Mesenchymal stem cell (in vitro differentiated cells and primary cell): ENCODE results near the gene ITPKB.

Experiments
- DNase-seq: peaks from one replicate; pipeline ENCODE4 v3.0.0-alpha.2; 2013
- H2AFZ ChIP-seq: one replicate; pipeline ENCODE4 v1.6.1; 2013; ENCODE audit warnings: low read depth, mild to moderate bottlenecking, control low read depth, inconsistent platforms, low read length, moderate library complexity
- H2AK5ac ChIP-seq: 2 replicates; pipeline ENCODE4 v1.6.1; 2013; ENCODE audit warnings: low read length, moderate library complexity, mild to moderate bottlenecking, inconsistent platforms; ENCODE audit not compliant: severe bottlenecking
- H2BK120ac ChIP-seq: one replicate; pipeline ENCODE4 v1.6.1; 2013; ENCODE audit warnings: low read depth, mild to moderate bottlenecking, inconsistent platforms, low read length, moderate library complexity
- H2BK12ac ChIP-seq, 2 experiments: one replicate each; pipeline ENCODE4 v1.6.1; 2013; ENCODE audit warnings: inconsistent platforms in 2 of 2, low read length in 2 of 2, mild to moderate bottlenecking in 2 of 2, moderate library complexity in 2 of 2, control low read depth in 1 of 2
- H2BK15ac ChIP-seq: one replicate; pipeline ENCODE4 v1.6.1; 2013; ENCODE audit warnings: mild to moderate bottlenecking, low read depth, inconsistent platforms; ENCODE audit not compliant: poor library complexity, severe bottlenecking
- H2BK5ac ChIP-seq: 2 replicates; pipeline ENCODE4 v1.6.1; 2013; ENCODE audit warnings: low read depth, mild to moderate bottlenecking, low read length, control low read depth, inconsistent platforms; ENCODE audit not compliant: poor library complexity, severe bottlenecking
- H3K14ac ChIP-seq, 2 experiments: one replicate each; pipeline ENCODE4 v1.6.1; 2013; ENCODE audit warnings: inconsistent platforms in 2 of 2, low read length in 2 of 2, control low read depth in 1 of 2, mild to moderate bottlenecking in 1 of 2, moderate library complexity in 1 of 2
- H3K18ac ChIP-seq, 2 experiments: one replicate each; pipeline ENCODE4 v1.6.1; 2013; ENCODE audit warnings: inconsistent platforms in 2 of 2, low read length in 2 of 2, control low read depth in 1 of 2, low read depth in 1 of 2, mild to moderate bottlenecking in 1 of 2
- H3K23ac ChIP-seq, 2 experiments: one replicate each; pipeline ENCODE4 v1.6.1; 2013; ENCODE audit warnings: inconsistent platforms in 2 of 2, low read length in 2 of 2, mild to moderate bottlenecking in 2 of 2, moderate library complexity in 2 of 2, control low read depth in 1 of 2
- H3K27ac ChIP-seq: 2 replicates; pipeline ENCODE4 v1.5.1; 2013; ENCODE audit warnings: mild to moderate bottlenecking, moderate library complexity, low read length, control low read depth, inconsistent platforms; ENCODE audit not compliant: poor library complexity, severe bottlenecking
- H3K27me3 ChIP-seq, 2 experiments: 2 replicates each; pipeline versions ENCODE4 v1.6.1 to v1.7.0; 2013; ENCODE audit warnings: low read length in 2 of 2, mild to moderate bottlenecking in 2 of 2, moderate library complexity in 2 of 2, control low read depth in 1 of 2, inconsistent platforms in 1 of 2; ENCODE audit not compliant: control insufficient read depth in 1 of 2, insufficient read depth in 1 of 2
- H3K36me3 ChIP-seq, 2 experiments: 2 replicates each; pipeline versions ENCODE4 v1.6.1 to v1.7.0; 2013; ENCODE audit warnings: low read length in 2 of 2, control low read depth in 1 of 2, inconsistent platforms in 1 of 2, low read depth in 1 of 2, mild to moderate bottlenecking in 1 of 2; ENCODE audit not compliant: insufficient read depth in 2 of 2, control insufficient read depth in 1 of 2
- H3K4ac ChIP-seq, 2 experiments: one replicate each; pipeline ENCODE4 v1.6.1; 2013; ENCODE audit warnings: inconsistent platforms in 2 of 2, low read length in 2 of 2, mild to moderate bottlenecking in 2 of 2, moderate library complexity in 2 of 2, control low read depth in 1 of 2, low read depth in 1 of 2
- H3K4me1 ChIP-seq: 2 replicates; pipeline ENCODE4 v1.6.1; 2013; ENCODE audit warnings: low read depth, low read length, control low read depth; ENCODE audit not compliant: control insufficient read depth, insufficient read depth
- H3K4me2 ChIP-seq: 2 replicates; pipeline ENCODE4 v1.6.1; 2013; ENCODE audit warnings: low read length, mild to moderate bottlenecking, inconsistent platforms; ENCODE audit not compliant: poor library complexity, severe bottlenecking
- H3K4me3 ChIP-seq, 2 experiments: 2 replicates each; pipeline versions ENCODE4 v1.5.1 to v1.7.0; 2013; ENCODE audit warnings: low read length in 2 of 2, mild to moderate bottlenecking in 2 of 2, control low read depth in 1 of 2, low read depth in 1 of 2; ENCODE audit not compliant: insufficient read depth in 1 of 2
- H3K79me1 ChIP-seq: replicated peaks from 2 replicates; pipeline ENCODE4 v1.6.1; 2013; ENCODE audit warnings: mild to moderate bottlenecking, control low read depth, low read length, inconsistent platforms; ENCODE audit not compliant: poor library complexity, severe bottlenecking
- H3K9ac ChIP-seq: 2 replicates; pipeline ENCODE4 v1.7.0; 2013; ENCODE audit warnings: mild to moderate bottlenecking, low read length, moderate library complexity
- H3K9me3 ChIP-seq: 2 replicates; pipeline ENCODE4 v1.7.0; 2013; ENCODE audit warnings: mild to moderate bottlenecking, low read length; ENCODE audit not compliant: control insufficient read depth
- H4K8ac ChIP-seq: one replicate; pipeline ENCODE4 v1.6.1; 2013; ENCODE audit warnings: inconsistent platforms, mild to moderate bottlenecking, low read length, moderate library complexity
- H4K91ac ChIP-seq: one replicate; pipeline ENCODE4 v1.6.1; 2013; ENCODE audit warnings: mild to moderate bottlenecking, low read length, inconsistent platforms
- WGBS: methylation state at CpG from one replicate; pipeline ENCODE4 v1.1.7; 2013; ENCODE audit warnings: mixed read lengths; 5-methylcytosine and 5-hydroxymethylcytosine counted together

Gene ITPKB

DNA sequence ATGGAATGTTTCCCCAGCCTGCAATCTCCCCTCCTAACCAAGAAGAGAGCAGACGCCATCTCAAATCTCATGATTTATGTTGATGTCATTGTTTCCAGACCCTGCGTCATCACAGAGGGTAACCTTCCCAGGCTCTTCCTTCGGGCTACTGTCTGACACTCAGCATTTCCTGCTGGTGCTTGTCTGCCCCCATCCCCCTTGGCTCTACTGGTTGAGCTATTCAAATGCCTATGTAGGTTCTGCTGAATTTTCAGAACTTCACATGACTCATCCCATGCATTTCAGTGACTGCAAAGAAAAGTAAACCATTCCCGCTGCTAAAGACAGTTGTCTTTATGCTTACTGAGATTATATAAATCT, 24.8 kb upstream of the ITPKB start:
- H3K9ac ChIP-seq, result no peak overlapping the region
- H4K91ac ChIP-seq, result no peak overlapping the region
- H2BK120ac ChIP-seq, result no peak overlapping the region
- H3K14ac ChIP-seq, result no peak overlapping the region
- H2BK12ac ChIP-seq, result no peak overlapping the region
- H3K4ac ChIP-seq, result no peak overlapping the region
- no peak overlapping the region for H2BK15ac ChIP-seq
- H2AFZ ChIP-seq, result no peak overlapping the region
- no peak overlapping the region for H3K18ac ChIP-seq
- no peak overlapping the region for H3K27ac ChIP-seq
- WGBS, result 0% methylated on average over 3 of the region's 4 CpGs
- no peak overlapping the region for H3K4me2 ChIP-seq
- no peaks in the 10 kb centered on the region for H3K9me3 ChIP-seq
- peak; percentile 98 for DNase-seq
- peaks cover 5% of the 10 kb centered on the region for H3K4me1 ChIP-seq
- H3K79me1 ChIP-seq, result no peaks in the 10 kb centered on the region
- H3K23ac ChIP-seq, result no peak overlapping the region
- H3K36me3 ChIP-seq, result no peaks in the 10 kb centered on the region
- H3K27me3 ChIP-seq, result no peaks in the 10 kb centered on the region
- no peak overlapping the region for H2BK5ac ChIP-seq
- no peak overlapping the region for H4K8ac ChIP-seq
- no peak overlapping the region for H2AK5ac ChIP-seq
- no peak overlapping the region for H3K4me3 ChIP-seq

DNA sequence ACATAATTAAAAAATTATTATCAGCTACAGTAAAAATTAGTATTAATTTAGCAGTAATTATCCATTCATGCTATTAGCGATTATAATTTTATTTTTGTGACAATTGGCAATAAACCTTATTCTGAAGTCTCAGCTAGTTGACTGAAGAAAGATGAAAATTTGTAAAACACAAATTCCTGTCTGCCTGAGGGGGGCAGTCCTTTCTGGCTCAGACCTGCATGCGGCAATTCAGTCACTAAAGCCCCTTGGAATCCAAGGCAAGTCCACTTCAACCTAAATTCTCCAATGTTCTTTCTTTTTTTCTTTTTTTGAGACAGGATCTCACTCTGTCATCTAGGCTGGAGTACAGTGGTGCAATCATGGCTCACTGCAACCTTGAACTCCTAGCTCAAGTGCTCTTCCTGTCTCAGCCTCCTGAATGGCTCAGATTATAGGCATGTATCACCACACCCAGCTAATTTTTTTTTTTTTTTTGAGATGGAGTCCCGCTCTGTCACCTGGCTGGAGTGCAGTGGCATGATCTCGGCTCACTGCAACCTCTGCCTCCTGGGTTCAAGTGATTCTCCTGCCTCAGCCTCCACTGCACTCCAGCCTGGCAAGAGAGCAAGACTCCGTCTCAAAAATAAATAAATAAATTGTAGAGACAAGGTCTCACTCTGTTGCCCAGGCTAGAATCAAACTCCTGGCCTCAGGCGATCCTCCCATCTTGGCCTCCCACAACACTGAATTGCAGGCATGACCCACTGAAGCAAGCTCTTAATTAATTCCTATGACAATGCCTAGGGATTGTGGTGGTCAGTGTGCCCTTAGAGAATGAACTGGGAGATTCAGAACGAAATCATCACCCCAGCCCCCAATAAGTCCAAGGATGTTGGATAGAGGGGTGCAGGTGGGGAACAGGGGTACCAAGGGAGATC, 24.2 kb upstream of the ITPKB start:
- Histone ChIP-seq H2BK12ac (no peak overlapping the region), H3K18ac (no peak overlapping the region), H4K8ac (no peak overlapping the region), H3K27ac (no peak overlapping the region), H2BK5ac (no peak overlapping the region), H3K9me3 (no peaks in the 10 kb centered on the region), H3K36me3 (no peaks in the 10 kb centered on the region), H3K4me1 (peaks cover 5% of the 10 kb centered on the region), H2BK15ac (no peak overlapping the region), H2AFZ (no peak overlapping the region), H3K4me2 (no peak overlapping the region), H2AK5ac (no peak overlapping the region), H3K4me3 (no peak overlapping the region), H3K4ac (no peak overlapping the region), H3K9ac (no peak overlapping the region), H2BK120ac (no peak overlapping the region), H3K14ac (no peak overlapping the region), H3K23ac (no peak overlapping the region), H3K79me1 (no peaks in the 10 kb centered on the region), H3K27me3 (no peaks in the 10 kb centered on the region), H4K91ac (no peak overlapping the region)
- DNase-seq, result peak; percentile 25
- 95% methylated on average over 6 of the region's 7 CpGs for WGBS

DNA sequence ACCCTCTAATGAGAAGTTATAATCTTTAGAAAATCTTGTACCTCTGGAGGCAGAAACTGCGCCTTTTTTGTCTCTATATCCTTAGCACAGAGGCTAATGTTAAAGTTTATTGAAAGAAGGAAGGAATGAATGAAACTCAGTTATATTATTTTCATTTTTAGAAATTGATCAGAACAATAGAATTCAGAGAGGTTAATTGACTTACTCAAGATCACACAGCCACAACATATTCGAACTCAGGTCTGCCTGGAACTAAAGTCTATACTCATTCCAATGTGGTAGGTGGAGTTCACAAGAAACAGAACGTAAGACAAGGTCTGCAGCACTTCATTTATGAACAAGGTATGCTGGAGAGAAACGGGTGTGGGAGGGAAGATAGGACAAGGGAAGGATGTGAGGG, 23.0 kb upstream of the ITPKB start:
- no peak overlapping the region for H2AK5ac ChIP-seq
- H2BK120ac ChIP-seq, result no peak overlapping the region
- H2BK5ac ChIP-seq, result no peak overlapping the region
- no peak overlapping the region for H3K9ac ChIP-seq
- H3K4me3 ChIP-seq, result no peak overlapping the region
- H3K18ac ChIP-seq, result no peak overlapping the region
- H4K91ac ChIP-seq, result no peak overlapping the region
- H3K14ac ChIP-seq, result no peak overlapping the region
- no peak overlapping the region for H2AFZ ChIP-seq
- no peaks in the 10 kb centered on the region for H3K79me1 ChIP-seq
- no peak overlapping the region for H2BK15ac ChIP-seq
- H3K36me3 ChIP-seq, result no peaks in the 10 kb centered on the region
- WGBS, result 90% methylated on average over 3 of the region's 4 CpGs
- H3K4me2 ChIP-seq, result no peak overlapping the region
- no peaks in the 10 kb centered on the region for H3K9me3 ChIP-seq
- H3K4me1 ChIP-seq, result peaks cover 5% of the 10 kb centered on the region
- no peak overlapping the region for H3K23ac ChIP-seq
- no peak overlapping the region for H3K4ac ChIP-seq
- no peak overlapping the region for H2BK12ac ChIP-seq
- H3K27me3 ChIP-seq, result no peaks in the 10 kb centered on the region
- no peak overlapping the region for H3K27ac ChIP-seq
- H4K8ac ChIP-seq, result no peak overlapping the region
- no peak for DNase-seq

DNA sequence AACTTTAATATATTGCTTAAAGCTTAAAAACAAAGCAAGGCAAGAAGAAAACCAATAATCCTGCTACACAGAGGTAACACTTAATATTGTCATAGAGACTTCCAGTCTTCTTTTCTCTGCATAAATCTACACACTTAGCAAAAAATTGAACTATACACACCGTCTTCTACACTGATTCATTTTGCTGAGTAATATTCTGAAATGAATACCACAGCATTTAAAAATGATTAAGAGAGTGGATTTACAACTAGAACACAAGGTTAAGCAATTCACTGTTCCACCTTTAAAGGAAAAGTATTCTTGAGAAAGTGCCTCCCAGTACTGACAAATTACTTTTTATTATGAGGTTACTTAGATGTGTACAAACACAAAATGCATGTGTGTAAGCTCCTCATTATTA, 22.2 kb upstream of the ITPKB start:
- no peak overlapping the region for H3K4me3 ChIP-seq
- no peak overlapping the region for H3K14ac ChIP-seq
- H4K91ac ChIP-seq, result no peak overlapping the region
- H2BK12ac ChIP-seq, result no peak overlapping the region
- H3K18ac ChIP-seq, result no peak overlapping the region
- H2BK15ac ChIP-seq, result no peak overlapping the region
- no peaks in the 10 kb centered on the region for H3K27me3 ChIP-seq
- no peak overlapping the region for H3K9ac ChIP-seq
- no peak overlapping the region for H2BK5ac ChIP-seq
- no peaks in the 10 kb centered on the region for H3K9me3 ChIP-seq
- H3K36me3 ChIP-seq, result no peaks in the 10 kb centered on the region
- no peak overlapping the region for H3K4me2 ChIP-seq
- no peaks in the 10 kb centered on the region for H3K79me1 ChIP-seq
- H2AK5ac ChIP-seq, result no peak overlapping the region
- H3K27ac ChIP-seq, result no peak overlapping the region
- no peak overlapping the region for H3K23ac ChIP-seq
- H3K4ac ChIP-seq, result no peak overlapping the region
- no peak overlapping the region for H2AFZ ChIP-seq
- no peak overlapping the region for H4K8ac ChIP-seq
- DNase-seq, result no peak
- WGBS, result no CpG with 5 or more reads among the region's 1 CpG
- H2BK120ac ChIP-seq, result no peak overlapping the region
- H3K4me1 ChIP-seq, result peaks cover 5% of the 10 kb centered on the region
